Globus pallidus (tissue), 1 donor: ENCODE data around the gene TPK1.

Experiments
- DNase-seq: peaks from one replicate; pipeline ENCODE4 v3.0.0-alpha.2; 2015; ENCODE audit warnings: low spot score

TPK1 gene

DNA sequence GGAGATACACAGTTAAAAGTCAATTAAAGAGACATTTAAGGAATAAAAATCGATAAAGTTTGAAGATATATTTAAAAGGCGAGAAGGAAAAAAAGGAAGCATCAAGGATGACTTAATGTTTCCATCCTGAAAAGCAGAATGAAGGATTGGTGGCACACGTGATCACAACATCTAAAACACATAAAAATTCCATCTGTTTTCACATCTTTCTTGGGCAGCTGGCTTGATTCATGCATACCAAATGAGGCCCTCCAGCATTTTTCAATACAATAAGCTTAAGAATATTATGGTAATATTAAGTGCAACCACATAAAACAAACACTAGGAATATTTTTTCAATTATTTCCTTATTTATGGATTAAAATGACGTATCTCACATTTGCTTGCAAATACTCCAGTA lies 112.6 kb downstream of the TPK1 start:
- no peak for DNase-seq

DNA sequence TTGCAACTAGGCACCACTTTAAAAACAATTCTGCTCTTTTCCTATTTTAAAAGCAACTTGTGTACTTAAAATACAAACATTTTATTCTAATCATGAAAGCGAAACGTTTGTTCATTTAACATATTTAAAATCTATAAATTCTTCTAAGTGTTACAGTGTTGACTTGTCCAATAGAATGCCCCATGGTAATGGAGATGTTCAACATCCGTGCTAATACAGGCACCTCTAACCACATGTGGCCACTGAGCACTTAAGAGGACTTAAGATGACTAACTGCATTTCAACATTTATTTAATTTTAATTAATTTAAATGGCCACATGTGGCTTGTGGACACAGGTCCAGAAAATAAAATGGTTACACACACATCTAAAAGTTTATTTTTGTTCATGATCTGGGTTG lies 115.1 kb downstream of the TPK1 start:
- DNase-seq, result no peak

DNA sequence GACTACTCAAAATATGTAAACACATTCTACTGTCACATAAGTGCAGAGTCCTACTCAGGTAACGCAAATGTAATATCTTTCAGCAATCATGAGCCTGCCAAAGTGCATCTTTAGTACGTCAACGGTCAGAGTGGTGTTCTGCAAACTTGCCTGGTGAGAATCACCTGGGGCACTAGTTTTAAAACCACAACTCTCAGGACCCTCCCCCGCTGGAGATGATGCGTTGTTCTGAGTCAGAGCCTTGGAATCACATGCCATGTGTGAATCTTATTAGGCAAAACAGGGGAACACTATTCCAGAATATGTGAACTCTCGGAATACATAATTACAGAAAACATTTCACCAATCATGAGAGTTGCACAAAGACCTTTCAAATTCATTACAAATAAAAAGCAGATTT lies 115.7 kb downstream of the TPK1 start:
- no peak for DNase-seq

DNA sequence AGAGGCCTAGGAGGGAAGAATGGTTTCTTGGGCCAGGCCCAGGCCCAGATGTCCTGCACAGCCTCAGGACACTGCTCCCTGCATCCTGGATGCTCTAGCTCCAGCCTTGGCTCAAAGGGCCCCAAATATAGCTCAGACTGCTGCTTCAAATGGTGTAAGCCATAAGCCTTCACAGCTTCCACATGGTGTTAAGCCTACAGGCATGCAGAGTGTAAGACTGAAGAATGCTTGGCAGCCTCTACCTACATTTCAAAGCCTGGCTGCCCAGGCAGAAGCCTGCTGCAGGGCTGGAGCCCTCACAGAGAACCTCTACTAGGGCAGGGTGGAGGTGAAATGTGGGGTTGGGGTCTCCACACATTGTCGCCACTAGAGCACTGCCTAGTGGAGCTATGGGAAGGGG lies 118.1 kb downstream of the TPK1 start:
- DNase-seq, result no peak

DNA sequence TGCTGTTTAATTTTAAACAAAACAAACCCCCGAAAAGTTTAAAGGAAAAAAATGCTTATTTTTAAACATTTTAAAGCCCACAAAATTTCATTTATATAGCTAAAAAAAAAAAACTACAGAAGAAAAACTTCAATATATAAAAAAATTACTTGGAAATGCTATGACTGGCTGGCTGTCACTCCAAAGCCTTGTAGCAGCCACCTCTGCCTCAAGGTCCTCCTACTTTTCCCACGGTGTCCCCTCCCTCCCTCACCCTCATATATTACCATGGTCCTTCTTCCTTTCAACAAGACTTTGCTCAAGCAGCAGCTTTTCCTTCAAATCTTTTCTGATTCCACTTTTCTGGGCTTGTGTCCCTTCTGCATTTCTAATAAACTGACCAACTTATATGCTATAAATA lies 122.0 kb downstream of the TPK1 start:
- DNase-seq, result no peak

DNA sequence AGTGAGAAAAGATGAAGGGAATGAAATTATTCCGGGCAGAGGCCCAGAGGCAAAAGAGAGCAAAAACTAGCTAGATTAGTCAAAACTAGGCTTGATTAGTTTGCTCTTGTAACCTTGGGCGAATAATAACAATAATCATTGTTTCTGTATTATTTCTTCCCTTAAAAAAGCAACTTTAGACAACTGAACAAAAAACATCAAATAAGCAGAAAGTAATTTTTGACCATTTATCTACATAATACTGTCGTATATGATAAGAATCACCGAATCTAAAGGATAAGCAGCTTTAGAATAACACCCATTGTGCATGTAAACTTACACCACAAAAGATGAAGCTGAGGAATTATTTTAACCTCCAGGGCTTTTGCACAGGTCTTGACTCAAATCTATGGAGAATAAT lies 125.1 kb downstream of the TPK1 start:
- no peak for DNase-seq

DNA sequence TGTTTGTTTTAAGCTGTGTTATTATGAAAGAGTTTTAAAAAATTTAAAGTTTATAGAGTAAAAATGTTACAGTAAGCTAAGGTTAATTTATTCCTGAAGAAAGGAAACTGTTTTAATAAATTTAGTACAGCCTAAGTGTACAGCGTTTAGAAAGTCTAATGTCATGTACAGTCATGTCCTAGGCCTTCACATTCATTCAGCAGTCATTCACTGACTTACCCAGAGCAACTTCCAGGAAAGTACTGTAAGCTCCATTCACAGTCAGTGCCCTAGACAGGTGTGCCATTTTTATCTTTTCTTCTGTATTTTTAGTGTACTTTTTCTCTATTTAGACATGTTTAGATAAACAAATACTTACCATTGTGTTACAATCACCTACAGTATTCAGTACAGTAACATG lies 126.8 kb downstream of the TPK1 start:
- no peak for DNase-seq

DNA sequence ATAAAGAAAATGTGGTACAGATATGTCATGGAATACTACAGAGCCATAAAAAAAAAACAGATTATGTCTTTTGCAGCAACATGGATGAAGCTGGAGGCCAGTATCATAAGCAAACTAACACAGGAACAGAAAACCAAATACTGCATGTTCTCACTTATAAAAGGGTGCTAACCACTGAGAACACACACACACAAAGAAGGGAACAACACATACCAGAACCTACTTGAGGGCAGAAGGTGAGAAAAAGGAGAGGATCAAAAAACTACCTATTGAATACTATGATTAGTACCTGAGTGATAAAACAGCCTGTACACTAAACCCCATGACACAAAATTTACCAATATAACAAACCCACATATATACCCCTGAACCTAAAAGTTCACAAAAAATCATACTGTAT lies 144.6 kb downstream of the TPK1 start:
- no peak for DNase-seq

DNA sequence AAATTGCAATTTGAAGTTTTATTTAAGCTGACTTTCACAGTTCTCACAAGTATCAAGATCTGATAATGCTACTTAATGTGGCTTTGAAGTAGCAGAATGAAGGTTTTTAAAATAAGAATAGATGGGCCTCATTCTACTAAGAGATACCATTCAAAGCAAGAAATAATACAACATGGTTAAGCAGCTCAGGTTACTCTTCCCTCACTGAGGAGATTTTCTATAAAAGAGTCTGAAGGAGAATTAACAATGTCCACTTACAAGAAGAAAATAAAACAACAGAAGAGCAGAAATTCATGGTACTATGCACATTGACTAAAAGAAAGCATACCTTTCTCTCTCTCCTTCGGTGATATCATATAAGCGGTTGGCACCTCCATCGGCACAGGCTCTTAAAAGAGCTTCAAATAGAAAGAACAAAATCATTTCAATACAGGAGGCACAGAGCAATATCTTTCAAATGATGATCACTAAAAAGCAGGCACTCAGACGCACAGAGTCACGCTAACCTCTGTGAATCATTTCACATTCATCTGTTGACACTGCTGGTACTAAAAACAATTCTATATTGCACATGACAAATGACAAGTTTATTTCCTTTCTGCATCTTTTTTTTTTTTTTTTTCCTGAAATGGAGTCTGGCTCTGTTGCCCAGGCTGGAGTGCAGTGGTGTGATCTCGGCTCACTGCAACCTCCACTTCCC lies 153.1 kb downstream of the TPK1 start:
- no peak for DNase-seq

DNA sequence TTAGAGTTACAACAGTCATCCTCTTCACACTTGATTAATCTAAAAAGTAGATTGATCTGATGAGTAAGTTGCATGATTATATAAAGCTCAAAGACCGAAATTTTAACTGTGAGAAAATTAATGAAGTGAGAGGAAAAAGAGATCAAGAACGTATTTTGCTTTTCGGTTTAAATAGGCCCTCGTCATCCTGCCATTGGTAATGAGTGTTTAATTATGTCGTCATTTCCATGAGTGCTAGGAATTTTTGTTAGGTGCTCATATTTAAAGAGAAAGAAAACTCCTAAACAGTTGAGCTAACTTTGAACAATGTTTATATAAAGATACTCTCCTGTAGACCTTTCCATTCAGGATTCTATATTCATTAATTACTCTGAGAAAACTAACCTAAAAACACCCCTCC lies 159.4 kb downstream of the TPK1 start:
- DNase-seq, result no peak

DNA sequence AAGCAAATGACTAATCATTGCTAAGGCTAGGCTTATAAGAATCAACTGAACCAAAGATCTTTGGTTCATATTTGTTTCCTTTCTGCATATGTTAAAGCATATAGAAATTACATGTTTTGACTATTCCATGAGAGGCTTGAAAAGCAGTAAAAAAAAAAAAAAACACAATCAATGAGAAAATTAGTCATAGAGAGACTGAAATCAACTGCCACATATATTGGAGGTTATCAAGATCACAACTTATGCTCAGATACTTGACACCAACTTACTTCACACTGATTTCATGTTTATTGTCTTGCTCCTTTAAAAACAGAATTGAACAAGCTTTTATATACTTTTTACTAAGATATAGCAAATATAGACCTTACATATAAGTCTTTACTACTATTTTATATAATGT lies 161.3 kb downstream of the TPK1 start:
- DNase-seq, result no peak

DNA sequence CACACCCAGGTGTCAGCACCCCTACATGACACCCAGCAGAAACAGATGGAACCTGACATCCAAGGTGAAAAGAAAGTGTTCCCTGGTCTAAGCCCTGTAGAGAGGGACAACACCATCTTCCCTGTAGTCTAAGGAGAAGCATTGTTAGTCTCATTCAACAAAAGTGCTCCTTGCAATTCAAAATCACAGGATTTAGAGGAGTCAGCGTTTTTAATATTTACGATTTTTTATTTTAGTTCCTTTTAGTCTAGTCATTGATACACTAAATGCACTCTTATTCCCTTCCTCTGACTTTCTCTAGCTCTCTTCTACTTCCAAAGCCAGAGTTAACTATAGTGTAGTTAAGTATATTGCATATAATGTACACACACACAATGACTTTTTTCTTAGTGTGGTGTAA lies 163.0 kb downstream of the TPK1 start:
- DNase-seq, result no peak

DNA sequence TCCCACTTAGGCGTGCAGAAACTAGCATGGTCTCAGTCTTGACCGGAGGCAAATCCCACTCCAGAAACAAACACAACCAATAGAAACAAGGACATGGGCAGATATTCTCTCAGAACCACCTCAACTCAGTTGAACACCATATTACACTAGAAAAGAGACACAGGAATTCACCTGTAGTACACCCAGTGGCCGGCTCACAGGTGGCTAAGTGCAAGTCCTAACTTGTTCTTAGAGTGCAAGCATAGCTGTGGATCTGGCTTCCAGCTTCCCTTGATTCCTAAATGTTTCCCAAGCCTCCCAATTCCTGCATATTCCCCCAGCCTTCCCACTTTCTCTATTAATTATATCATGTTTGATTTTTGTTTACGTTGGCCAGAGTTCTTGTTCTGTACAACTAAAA lies 164.4 kb downstream of the TPK1 start:
- DNase-seq, result no peak

DNA sequence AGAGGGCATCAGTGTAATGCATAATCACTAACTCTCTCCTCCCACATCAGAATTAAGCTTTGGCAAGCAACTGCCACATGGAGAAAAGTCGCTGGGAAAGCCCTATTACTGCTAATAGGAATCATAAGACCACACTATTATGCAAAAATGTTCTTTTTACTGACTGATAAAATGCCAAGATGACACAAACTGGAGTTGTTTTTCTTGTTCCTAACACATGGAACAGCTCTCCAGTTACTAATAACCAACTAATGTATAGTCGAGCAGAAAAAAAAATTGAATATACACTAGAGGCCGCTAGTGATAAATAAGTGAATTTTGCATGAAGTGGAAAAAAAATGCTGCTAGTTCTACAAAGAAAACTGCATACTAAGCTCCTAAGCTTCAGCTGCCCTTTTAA lies 165.6 kb downstream of the TPK1 start:
- peak; percentile 7 for DNase-seq

DNA sequence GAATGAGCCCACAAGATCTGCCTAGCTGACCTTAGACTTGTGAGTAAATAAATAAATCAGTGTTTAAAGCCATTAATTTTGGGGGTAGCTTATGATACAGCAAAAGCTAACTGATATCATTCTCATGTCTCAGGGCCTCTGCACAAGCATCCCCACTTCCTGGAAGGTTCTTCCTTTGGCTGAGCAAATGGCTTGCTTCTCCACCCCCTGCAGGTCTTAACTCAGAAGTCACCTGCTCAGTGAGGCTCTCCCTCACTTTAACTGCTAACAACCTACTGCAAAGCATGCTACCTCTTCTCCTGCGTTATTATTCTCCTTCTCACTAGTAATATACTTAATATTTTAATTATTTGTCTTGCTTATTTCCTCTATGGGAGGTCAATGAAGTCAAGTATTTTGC lies 167.3 kb downstream of the TPK1 start:
- DNase-seq, result no peak

DNA sequence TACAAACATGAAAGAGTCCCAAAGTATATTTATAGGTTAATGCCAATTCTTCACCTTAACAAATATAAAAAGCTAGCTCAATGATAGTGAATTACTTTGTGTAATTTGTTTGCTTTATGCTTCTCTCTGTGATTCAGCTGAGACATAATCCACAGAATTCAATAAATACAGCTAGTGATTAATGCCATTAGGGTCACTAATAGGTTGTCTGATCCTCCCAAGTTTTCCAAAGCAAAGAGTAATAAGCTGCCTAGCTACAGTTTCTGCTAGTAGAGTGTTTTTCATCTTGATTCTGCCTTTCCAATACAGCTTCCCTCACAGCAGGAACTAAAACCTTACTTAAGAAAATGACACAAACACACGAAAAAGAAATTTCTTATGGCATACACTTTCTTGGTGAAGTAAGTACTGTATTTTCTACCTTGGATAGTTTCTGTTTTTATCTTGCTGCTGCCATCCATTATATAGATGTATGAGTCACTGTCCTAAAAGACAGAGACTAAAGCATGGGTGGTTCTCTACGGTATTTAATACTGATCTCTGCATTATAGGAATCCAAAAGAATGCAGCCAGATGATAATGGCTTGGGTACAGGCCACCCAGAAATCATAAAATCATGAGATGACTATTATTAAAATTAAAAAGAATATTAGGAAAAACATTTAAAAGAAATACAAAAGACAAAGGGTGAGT lies 170.0 kb downstream of the TPK1 start:
- DNase-seq, result no peak

DNA sequence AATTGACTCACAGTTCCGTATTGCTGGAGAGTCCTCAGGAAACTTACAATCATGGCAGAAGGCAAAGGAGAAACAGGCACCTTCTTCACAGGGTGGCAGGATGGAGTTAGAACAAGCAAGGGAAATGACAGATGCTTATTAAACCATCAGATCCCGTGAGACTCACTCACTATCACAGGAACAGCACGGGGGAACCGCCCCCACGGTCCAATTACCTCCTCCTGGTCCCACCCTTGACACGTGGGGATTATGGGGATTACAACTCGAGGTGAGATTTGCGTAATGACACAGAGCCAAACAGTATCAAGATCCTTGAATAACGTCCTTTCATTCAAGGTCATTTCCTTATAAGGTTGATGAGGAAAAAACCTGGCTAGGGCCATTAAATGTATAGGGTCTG lies 176.6 kb downstream of the TPK1 start:
- no peak for DNase-seq

DNA sequence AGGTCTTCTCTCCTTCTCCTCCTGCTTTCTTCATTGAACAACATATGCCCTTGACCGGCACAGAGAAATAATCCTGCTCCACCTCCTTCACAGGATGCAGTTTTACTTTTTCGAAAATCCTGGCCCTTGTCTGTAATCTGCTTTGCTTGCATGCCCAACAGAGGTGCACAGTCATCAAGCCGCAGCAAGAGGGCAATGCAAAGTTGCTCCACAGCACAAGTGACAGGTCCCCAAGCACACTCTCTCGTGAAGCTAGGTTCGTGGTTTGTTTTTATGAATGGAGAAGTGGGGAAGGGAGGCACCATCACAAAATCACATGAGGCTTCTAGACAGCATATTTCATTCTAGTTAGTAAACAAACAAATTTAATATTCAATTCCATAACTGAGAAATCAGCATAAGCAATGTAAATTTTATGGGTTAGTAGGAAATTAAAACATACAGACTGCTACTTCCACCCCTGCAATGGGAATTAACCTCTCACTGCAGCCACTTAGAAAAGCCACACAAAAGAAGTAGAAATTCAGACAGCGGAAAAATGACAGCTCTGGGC lies 178.8 kb downstream of the TPK1 start:
- no peak for DNase-seq

DNA sequence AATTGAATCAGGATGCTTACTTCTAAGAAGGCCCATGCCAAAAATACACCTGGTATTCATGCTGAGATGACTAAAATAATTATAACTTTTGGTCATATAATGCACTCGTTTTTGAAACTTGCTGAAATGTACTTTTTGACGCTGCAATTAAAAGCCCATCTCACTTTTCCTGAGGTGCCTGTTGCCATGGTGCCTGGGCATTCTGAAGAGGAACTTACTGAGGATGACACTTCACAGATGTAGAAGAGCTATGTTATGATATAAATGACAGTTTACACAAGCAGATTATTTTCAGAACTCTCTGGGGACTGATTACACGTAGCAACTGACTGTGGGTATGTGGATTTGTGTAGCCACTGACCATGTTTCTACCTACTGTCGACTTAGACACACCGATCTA lies 182.4 kb downstream of the TPK1 start:
- DNase-seq, result no peak

DNA sequence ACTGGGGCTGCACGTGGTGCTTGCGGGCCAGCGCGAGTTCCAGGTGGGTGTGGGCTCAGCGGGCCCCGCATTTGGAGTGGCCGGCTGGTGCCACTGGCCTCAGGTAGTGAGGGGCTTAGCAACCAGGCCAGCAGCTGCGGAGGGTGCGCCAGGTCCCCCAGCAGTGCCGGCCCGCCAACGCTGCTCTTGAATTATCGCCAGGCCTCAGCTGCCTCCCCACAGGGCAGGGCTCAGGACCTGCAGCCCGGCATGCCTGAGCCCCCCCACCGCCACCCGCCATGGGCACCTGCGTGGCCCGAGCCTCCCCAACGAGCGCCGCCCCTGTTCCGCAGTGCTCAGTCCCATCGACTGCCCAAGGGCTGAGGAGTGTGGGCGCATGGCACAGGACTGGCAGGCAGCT lies 185.4 kb downstream of the TPK1 start:
- no peak for DNase-seq

DNA sequence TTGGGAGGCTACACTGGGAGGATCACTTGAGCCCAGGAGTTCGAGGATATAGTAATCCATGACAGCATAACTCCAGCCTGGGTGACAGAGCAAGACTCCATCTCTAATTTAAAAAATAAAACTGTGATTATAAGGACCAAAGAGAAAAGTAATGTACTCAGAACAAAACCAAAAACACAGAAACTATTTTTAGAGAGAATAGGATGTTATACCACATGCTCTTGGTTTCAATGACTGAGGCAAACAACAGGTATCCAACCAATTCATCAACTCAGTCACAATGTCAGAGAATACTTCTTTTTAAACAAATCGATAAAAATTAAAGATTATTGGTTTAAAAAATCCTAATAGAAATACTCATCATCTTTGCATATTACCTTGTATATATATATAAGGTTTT lies 186.7 kb downstream of the TPK1 start:
- no peak for DNase-seq

DNA sequence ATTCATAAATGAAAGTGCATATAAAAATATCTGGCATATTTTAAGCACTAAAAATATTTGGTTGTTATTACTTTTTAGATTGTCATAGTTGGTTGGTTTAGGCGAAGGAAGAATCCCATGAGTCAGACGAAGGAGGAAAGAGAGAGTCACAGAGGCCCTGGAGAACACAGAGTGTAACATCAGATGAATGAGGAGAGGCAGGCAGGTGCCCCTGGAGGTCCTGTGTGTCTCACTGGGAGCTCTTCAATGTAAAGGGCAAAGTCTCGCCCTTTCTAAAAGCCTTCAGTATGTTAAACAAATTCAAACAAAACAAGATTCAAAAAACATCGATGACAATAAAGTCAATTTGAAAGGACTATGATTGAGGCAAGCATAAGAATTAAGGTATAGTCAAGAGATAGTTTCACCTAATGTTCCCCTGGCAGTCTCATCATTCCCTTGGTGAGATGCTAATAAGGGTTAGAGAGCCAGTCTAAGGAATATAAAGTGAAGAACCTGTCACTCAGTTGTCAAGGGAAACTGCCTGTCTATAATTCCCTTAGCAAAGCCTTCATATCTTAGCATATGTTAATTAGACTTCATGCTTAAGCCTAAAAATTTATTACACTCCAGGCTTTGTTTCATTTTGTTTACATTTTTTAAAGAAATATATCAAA lies 194.3 kb downstream of the TPK1 start:
- no peak for DNase-seq

DNA sequence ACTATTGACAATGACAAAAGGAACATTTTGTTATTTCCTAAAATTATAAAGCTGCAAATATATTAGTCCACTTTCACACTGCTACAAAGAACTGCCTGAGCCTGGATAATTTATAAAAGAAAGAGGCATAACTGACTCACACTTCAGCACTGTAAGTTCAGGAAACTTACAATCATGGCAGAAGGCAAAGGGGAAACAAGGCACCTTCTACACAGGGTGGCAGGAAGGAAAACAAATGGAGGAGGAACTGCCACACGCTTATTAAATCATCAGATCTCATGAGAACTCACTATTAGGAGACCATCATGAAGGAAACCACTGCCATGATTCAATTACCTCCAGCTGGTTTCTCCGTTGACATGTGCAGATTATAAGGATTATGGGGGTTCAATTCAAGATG lies 203.1 kb downstream of the TPK1 start:
- DNase-seq, result no peak
